Inferior parietal cortex (tissue), 1 donor: ENCODE results near the gene DHX36.

ENCODE experiments used
- DNase-seq: peaks from one replicate; pipeline ENCODE4 v3.0.0-alpha.2; 2016; ENCODE audit errors: extremely low spot score

The DHX36 gene

GRCh38 chr3:154280161-154280560, 44.1 kb downstream of the DHX36 start:
- DNase-seq, result no peak

- DNase-seq, result no peak
These were observed 48.3 kb downstream of the DHX36 start for GRCh38 chr3:154275965-154276364.

- DNase-seq, result no peak
These were observed 49.0 kb downstream of the DHX36 start for GRCh38 chr3:154275292-154275691.

- no peak for DNase-seq
These were observed 49.9 kb downstream of the DHX36 start for GRCh38 chr3:154274348-154274747.

- no peak for DNase-seq
These were observed 50.9 kb downstream of the DHX36 start for GRCh38 chr3:154273381-154273780.

- no peak for DNase-seq
These were observed 69.8 kb downstream of the DHX36 start for GRCh38 chr3:154254527-154254926.

GRCh38 chr3:154252759-154253638, 71.3 kb downstream of the DHX36 start:
- DNase-seq, result peak; percentile 96

GRCh38 chr3:154251610-154252009, 72.7 kb downstream of the DHX36 start:
- DNase-seq, result no peak

GRCh38 chr3:154250291-154250690, 74.0 kb downstream of the DHX36 start:
- no peak for DNase-seq

GRCh38 chr3:154247806-154248415, 76.4 kb downstream of the DHX36 start:
- DNase-seq, result peak; percentile 30

- DNase-seq, result no peak
These were observed 79.6 kb downstream of the DHX36 start for GRCh38 chr3:154244644-154245043.

GRCh38 chr3:154243353-154243752, 80.9 kb downstream of the DHX36 start:
- DNase-seq, result peak; percentile 15

GRCh38 chr3:154242766-154243165, 81.5 kb downstream of the DHX36 start:
- no peak for DNase-seq

GRCh38 chr3:154241496-154241895, 82.8 kb downstream of the DHX36 start:
- DNase-seq, result no peak

GRCh38 chr3:154240235-154240634, 84.1 kb downstream of the DHX36 start:
- DNase-seq, result no peak

- no peak for DNase-seq
These were observed 88.0 kb downstream of the DHX36 start for GRCh38 chr3:154236331-154236730.

- DNase-seq, result no peak
These were observed 89.0 kb downstream of the DHX36 start for GRCh38 chr3:154235330-154235729.

GRCh38 chr3:154229217-154229590, 95.1 kb downstream of the DHX36 start:
- DNase-seq, result no peak

GRCh38 chr3:154228561-154229216, 95.6 kb downstream of the DHX36 start:
- DNase-seq, result no peak

- DNase-seq, result no peak
These were observed 96.8 kb downstream of the DHX36 start for GRCh38 chr3:154227531-154227930.

GRCh38 chr3:154225536-154225935, 98.8 kb downstream of the DHX36 start:
- no peak for DNase-seq

GRCh38 chr3:154224866-154225265, 99.4 kb downstream of the DHX36 start:
- DNase-seq, result no peak

GRCh38 chr3:154224366-154224765, 99.9 kb downstream of the DHX36 start:
- no peak for DNase-seq
